ENCODE measurements around the gene LCOR.

- TF ChIP-seq POLR2A (IDR thresholded peaks at IDR 0.05) (no peak), POLR2AphosphoS5 (IDR thresholded peaks at IDR 0.05) (no peak), CTCF (IDR thresholded peaks at IDR 0.05) (no peak)
Measured at GRCh38 chr10:97028126-97028831, 196.2 kb downstream of the LCOR start.
